GM10266 (cell line): ENCODE data around the gene ZSCAN20.

Experiments used
- DNase-seq: peaks from one replicate; pipeline ENCODE4 v3.0.0; 2012; ENCODE audit errors: extremely low spot score
- CTCF ChIP-seq: IDR thresholded peaks from 2 replicates; pipeline ENCODE4 v1.5.1; 2012; ENCODE audit warnings: mild to moderate bottlenecking, low read depth; ENCODE audit not compliant: control insufficient read depth, insufficient read depth; ENCODE audit errors: missing control alignments

Gene ZSCAN20

DNA sequence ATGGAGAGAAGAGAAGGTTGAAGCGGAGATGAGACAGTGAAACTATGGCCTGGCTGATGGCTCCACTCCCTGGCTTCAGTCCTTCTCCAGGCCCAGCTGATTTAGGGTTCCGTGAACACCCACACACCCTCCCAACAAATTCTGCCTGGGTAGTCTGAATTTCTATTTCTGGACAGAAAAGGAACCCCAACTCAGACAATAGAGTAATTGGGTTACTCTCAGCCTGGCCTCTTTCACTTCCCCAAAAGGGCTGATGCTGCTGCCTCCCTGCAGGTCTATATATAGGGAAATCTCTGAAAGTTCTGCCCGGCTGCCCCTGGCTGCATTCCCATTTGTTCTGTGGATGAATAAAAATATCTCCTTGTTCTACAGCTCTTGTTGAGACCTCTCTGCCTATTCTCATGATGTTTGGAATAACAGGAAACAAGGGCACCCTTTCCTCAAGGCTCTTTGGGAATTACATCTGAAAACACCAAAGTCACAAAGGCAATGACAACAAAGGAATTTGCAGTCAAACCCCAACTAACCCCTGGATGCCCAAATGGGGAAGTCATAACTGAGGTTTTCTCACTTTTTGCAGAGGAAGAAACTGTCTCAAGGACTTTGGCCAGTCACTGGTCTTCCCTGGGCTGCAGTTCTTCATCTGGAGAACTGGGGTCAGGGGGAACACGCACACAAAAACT is 11.4 kb upstream of the ZSCAN20 start:
- no peak for TF ChIP-seq CTCF
- DNase-seq = peak; percentile 58

DNA sequence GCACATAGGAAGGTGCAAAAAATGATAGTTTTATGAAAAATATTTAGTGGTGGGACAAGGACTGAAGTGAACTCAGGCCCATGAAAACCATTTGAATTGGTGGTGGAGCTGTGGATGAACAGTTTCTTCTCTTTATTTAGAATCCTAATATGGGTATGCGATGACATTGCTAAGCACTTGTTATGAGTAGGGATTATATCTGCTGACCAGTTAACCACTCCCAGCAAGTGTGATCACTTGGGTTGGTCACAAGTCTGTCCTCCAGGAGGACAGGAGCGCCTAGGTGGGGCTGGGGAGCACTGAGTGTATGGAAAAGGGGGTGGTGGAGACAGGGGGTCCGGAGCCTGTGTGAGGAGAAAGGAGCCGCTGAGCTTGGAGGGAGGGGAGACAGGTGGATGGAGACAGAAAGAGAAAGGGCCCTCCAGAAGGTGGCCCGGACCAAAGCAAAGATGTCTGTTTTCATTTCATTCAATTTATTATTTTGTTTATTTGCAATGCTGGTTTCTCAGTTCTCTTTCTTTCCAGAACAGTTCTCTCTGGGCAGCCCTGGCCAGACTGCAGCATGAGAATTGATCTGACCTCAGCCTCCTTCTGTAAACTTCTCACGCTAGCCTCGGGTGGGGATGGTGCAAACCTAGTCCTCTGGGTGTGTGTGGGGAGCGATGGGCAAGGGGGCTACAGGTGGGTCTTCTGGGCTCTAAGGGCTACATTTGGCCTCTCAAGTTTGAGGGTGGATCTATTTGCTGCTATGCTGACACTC is 9.9 kb upstream of the ZSCAN20 start:
- no peak for TF ChIP-seq CTCF
- DNase-seq = no peak

GRCh38 chr1:33464552-33464951 is 7.9 kb upstream of the ZSCAN20 start:
- TF ChIP-seq CTCF = no peak
- no peak for DNase-seq

GRCh38 chr1:33465316-33465715 is 7.1 kb upstream of the ZSCAN20 start:
- no peak for TF ChIP-seq CTCF
- DNase-seq = no peak

- DNase-seq = no peak
- TF ChIP-seq CTCF = no peak
Observed at GRCh38 chr1:33466159-33466558, 6.3 kb upstream of the ZSCAN20 start.

- no peak for DNase-seq
Observed at GRCh38 chr1:33468011-33468410, 4.4 kb upstream of the ZSCAN20 start.

More at GRCh38 chr1:33468011-33468410, 4.4 kb upstream of the ZSCAN20 start:
- no peak for TF ChIP-seq CTCF
